HCT116 (cell line): ENCODE results near the gene CIAO2B.

Experiments
- CTCF ChIP-seq, 3 experiments: fragments of 200-600 bp in 1 of 3; sonication (generic) in 1 of 3; IDR thresholded peaks in 2 of 3; conservative IDR thresholded peaks in 1 of 3; 2 replicates each; pipeline ENCODE4 v1.5.1; 2012 to 2017; ENCODE audit warnings: low read depth in 2 of 3, low read length in 2 of 3, antibody characterized with exemption in 1 of 3, borderline replicate concordance in 1 of 3, control low read depth in 1 of 3, mild to moderate bottlenecking in 1 of 3, mixed read lengths in 1 of 3, mixed run types in 1 of 3, moderate library complexity in 1 of 3; ENCODE audit not compliant: insufficient read depth in 1 of 3
- POLR2A ChIP-seq: IDR thresholded peaks from 2 replicates; pipeline ENCODE4 v1.7.0; 2011; ENCODE audit warnings: borderline replicate concordance; ENCODE audit not compliant: insufficient read depth, insufficient read length; ENCODE audit errors: extremely low read depth
- POLR2AphosphoS5 ChIP-seq: IDR thresholded peaks from 2 replicates; pipeline ENCODE4 v1.6.1; 2011; ENCODE audit warnings: mild to moderate bottlenecking, low read depth, low read length, moderate library complexity

GRCh38 chr16:66906916-66907836 lies 27.0 kb downstream of the CIAO2B start:
- TF ChIP-seq CTCF (IDR thresholded peaks at IDR 0.05 in 2 of 3, conservative IDR thresholded peaks at IDR 0.05 in 1 of 3; ENCODE audit: borderline replicate concordance in 1 of 3, insufficient read depth in 1 of 3, low read depth in 2 of 3, low read length in 2 of 3) (no peak), POLR2AphosphoS5 (no peak), POLR2A (no peak)
